Ovary (tissue), 1 donor: ENCODE measurements around the gene DOK6.

Experiments
- EP300 ChIP-seq: sonication (generic); formaldehyde crosslinking; IDR thresholded peaks from one replicate; pipeline ENCODE4 v1.6.1; 2017; ENCODE audit warnings: antibody characterized with exemption
- POLR2A ChIP-seq: fragments of 450-650 bp; IDR thresholded peaks from one replicate; pipeline ENCODE4 v1.6.1; 2017; ENCODE audit warnings: antibody characterized with exemption, mild to moderate bottlenecking, moderate library complexity

DNA sequence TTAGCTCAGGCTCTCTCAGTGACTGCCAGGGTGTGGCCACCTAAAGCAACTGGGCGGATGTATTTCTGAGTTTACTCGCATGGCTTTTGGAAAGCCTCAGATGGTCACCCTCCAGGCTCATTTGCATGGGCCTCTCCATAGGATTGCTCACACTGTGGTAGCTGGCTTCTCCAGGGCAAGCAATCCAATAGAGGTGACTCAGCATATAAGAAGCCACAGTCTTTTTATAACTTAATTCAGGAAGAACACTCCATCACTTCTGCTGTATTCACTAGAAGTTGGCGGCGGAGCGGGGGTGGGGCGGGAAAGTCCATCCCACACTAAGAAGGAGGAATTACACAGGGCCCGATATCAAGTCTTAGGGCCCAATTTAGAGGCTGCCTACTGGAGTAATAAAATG lies 3.6 kb upstream of the DOK6 start:
- no peak for TF ChIP-seq EP300
- no peak for TF ChIP-seq POLR2A
